Measurements from ENCODE around the gene SIVA1. TPM values are rescaled to one million over a fixed set of nuclear protein-coding genes. Genes with fewer than 3 reads are reported as not detected.

The SIVA1 gene
- total RNA-seq, 1 donor, result 67.8 TPM

DNA sequence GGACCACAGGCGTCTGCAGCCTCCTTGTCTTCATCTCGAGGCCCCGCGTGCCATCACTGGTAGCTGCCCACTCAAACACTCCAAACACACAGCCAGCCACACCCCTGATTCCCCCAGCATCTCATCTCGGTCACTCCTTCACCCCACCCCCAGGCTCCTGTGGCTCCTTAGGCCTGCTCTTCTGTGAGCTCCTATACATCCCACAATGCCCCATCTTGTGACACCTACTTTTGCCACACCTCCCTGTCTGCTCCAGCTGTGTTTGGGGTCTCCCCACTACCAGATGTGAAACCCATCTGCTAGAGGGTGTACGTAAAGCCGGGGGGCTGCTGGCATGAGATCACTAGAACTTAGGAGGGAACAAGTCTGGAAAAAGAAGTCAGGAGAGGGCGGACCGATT lies 38.5 kb downstream of the SIVA1 start:
- DNase-seq (ENCODE audit: low read depth), result no peak
- TF ChIP-seq, protein P1, sequence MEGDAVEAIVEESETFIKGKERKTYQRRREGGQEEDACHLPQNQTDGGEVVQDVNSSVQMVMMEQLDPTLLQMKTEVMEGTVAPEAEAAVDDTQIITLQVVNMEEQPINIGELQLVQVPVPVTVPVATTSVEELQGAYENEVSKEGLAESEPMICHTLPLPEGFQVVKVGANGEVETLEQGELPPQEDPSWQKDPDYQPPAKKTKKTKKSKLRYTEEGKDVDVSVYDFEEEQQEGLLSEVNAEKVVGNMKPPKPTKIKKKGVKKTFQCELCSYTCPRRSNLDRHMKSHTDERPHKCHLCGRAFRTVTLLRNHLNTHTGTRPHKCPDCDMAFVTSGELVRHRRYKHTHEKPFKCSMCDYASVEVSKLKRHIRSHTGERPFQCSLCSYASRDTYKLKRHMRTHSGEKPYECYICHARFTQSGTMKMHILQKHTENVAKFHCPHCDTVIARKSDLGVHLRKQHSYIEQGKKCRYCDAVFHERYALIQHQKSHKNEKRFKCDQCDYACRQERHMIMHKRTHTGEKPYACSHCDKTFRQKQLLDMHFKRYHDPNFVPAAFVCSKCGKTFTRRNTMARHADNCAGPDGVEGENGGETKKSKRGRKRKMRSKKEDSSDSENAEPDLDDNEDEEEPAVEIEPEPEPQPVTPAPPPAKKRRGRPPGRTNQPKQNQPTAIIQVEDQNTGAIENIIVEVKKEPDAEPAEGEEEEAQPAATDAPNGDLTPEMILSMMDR (IDR thresholded peaks at IDR 0.05; ENCODE audit: insufficient read depth, low read depth, low read length), result no peak
- H3K4me3 ChIP-seq (ENCODE audit: low read depth, low read length), result no peak overlapping the region

DNA sequence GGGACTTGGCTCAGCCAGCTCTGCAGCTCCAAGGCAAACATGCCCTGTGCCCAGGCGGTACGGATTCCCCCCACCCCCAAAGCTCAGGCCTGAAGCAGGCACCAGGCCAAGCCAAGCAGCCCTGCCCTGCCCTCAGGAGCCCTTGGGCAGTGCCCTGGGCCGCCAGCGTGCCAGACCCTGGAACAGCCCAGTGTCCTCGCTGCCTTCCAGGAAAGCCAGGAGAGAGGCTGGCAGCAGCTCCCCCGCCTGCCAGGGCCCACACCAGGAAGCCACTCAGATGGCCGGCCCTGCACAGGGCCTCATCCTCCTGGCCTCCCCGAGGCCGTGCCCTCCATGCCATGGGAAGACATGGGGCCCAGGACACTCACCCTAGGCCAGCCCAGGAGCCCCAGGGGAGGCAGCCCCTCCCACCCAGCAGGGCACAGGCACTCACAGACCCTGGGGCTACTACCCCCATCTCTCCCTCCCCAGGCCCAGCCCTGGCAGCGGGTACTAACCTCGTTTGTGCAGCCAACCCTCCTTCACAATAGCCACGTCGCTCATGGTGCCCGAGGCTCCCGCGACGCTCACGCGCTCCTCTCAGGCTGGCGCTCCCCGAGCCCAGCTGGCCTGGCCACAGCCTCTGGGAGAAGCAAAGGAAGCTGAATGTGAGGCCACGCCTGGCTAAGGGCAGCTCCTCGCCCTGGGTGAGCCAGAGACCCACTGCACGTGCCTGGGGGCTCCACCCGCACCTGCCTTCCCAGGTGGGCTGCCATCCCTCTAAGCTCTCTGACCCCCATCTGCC lies 39.3 kb downstream of the SIVA1 start:
- TF ChIP-seq, protein P1 (IDR thresholded peaks at IDR 0.05; ENCODE audit: insufficient read depth, low read depth, low read length), result no peak

DNA sequence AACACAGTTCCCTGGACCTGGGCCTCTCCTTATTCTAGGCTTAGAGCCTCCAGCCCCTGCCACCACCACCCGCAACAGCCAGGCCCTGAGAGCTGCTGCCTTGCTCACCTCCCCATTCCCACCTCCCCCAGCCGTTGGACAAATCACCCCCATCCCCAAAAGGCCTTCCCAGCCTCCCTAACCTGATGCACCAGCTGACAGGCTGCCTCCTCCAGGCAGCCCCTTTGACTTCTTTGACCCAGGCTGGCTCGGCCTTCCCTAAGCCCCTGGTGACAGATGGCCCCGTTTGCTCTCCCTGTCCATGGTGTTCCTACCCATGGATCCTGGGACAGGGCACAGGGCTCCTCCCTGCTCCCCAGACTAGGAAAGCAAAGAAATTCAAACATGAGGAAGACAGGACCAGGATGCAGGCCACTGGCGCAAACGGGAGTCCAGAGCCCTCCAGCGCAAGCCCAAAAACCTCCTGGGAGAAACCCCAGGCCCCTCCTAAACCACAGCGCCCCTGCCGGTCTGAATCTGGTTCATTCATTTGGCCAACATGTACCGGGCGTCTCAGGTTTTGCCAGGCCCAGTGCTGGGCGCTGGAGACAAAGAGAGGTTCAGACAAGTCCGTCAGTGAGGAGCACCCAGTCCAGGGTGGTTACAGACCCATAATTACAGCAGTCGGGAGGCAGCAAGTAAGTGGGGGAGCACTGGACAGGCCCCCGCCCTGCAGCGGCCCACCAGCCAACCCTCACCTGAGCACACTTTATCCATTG lies 40.2 kb downstream of the SIVA1 start:
- TF ChIP-seq, protein P1 (IDR thresholded peaks at IDR 0.05; ENCODE audit: insufficient read depth, low read depth, low read length), result no peak
- H3K4me3 ChIP-seq (ENCODE audit: low read depth, low read length), result no peak overlapping the region
- no peak for DNase-seq (ENCODE audit: low read depth)

More for the DNA sequence above, 39.3 kb downstream of the SIVA1 start:
- no peak for DNase-seq (ENCODE audit: low read depth)
- no peak overlapping the region for H3K4me3 ChIP-seq (ENCODE audit: low read depth, low read length)

GRCh38 chr14:104793703-104793959 lies 40.7 kb downstream of the SIVA1 start:
- TF ChIP-seq, protein P1 (IDR thresholded peaks at IDR 0.05; ENCODE audit: insufficient read depth, low read depth, low read length), result no peak
- no peak for DNase-seq (ENCODE audit: low read depth)
- H3K4me3 ChIP-seq (ENCODE audit: low read depth, low read length), result peak overlapping the region; percentile 78

- peak; percentile 76 for DNase-seq (ENCODE audit: low read depth)
- TF ChIP-seq, protein P1 (IDR thresholded peaks at IDR 0.05; ENCODE audit: insufficient read depth, low read depth, low read length), result no peak
- peak overlapping the region; percentile 78 for H3K4me3 ChIP-seq (ENCODE audit: low read depth, low read length)
Measured at GRCh38 chr14:104794099-104794498, 41.2 kb downstream of the SIVA1 start.

- peak overlapping the region; percentile 78 for H3K4me3 ChIP-seq (ENCODE audit: low read depth, low read length)
- DNase-seq (ENCODE audit: low read depth), result peak; percentile 36
- TF ChIP-seq, protein P1 (IDR thresholded peaks at IDR 0.05; ENCODE audit: insufficient read depth, low read depth, low read length), result peak; percentile 4
Measured at GRCh38 chr14:104794631-104794992, 41.7 kb downstream of the SIVA1 start.
